Activated CD8-positive, alpha-beta memory T cell treated with anti-CD3 and anti-CD28 coated beads for 24 hours (primary cell): ENCODE data around the gene PKP4.
"Not testable (repeated sequence)": the region's sequence is repeated elsewhere in the genome, so short reads cannot be mapped to it uniquely, and the experiment has no call there.

ENCODE experiments used
- DNase-seq: peaks from one replicate; pipeline ENCODE4 v3.0.0-alpha.2; 2020

PKP4 gene

GRCh38 chr2:158456309-158457066, at the start of gene PKP4, which contains the start of gene CCDC148:
Gene PKP4 (plus strand): TSS chr2:158456952. CDS start chr2:158533185, 76,233 bp downstream.
Gene CCDC148 (minus strand): TSS chr2:158456753. CDS start chr2:158456439, 314 bp downstream.
- peak; percentile 91 for DNase-seq

GRCh38 chr2:158407031-158407430, 49.7 kb upstream of the PKP4 start:
- no peak for DNase-seq

GRCh38 chr2:158410132-158410531, 46.6 kb upstream of the PKP4 start:
- DNase-seq = no peak

- DNase-seq = no peak
These were observed 45.0 kb upstream of the PKP4 start for GRCh38 chr2:158411748-158412147.

GRCh38 chr2:158412206-158412605, 44.5 kb upstream of the PKP4 start:
- DNase-seq = no peak

GRCh38 chr2:158413581-158413980, 43.2 kb upstream of the PKP4 start:
- no peak for DNase-seq

GRCh38 chr2:158414538-158414937, 42.2 kb upstream of the PKP4 start:
- DNase-seq = no peak

- no peak for DNase-seq
These were observed 24.6 kb upstream of the PKP4 start for GRCh38 chr2:158432117-158432516.

- DNase-seq = not testable (repeated sequence)
These were observed 23.0 kb upstream of the PKP4 start for GRCh38 chr2:158433716-158434115.

GRCh38 chr2:158439062-158439461, 17.7 kb upstream of the PKP4 start:
- not testable (repeated sequence) for DNase-seq

GRCh38 chr2:158443606-158444005, 13.1 kb upstream of the PKP4 start:
- no peak for DNase-seq

GRCh38 chr2:158457092-158457825, 507 bp downstream of the PKP4 start:
- DNase-seq = peak; percentile 83

- no peak for DNase-seq
These were observed 1.3 kb downstream of the PKP4 start for GRCh38 chr2:158457826-158458616.

GRCh38 chr2:158458617-158458920, 1.8 kb downstream of the PKP4 start:
- no peak for DNase-seq

GRCh38 chr2:158459161-158460003, 2.6 kb downstream of the PKP4 start:
- DNase-seq = no peak

- no peak for DNase-seq
These were observed 4.0 kb downstream of the PKP4 start for GRCh38 chr2:158460632-158461297.

- DNase-seq = no peak
These were observed 6.8 kb downstream of the PKP4 start for GRCh38 chr2:158463496-158464095.

- no peak for DNase-seq
These were observed 7.9 kb downstream of the PKP4 start for GRCh38 chr2:158464426-158465281.

- DNase-seq = no peak
These were observed 10.5 kb downstream of the PKP4 start for GRCh38 chr2:158467248-158467647.

GRCh38 chr2:158472829-158473228, 16.1 kb downstream of the PKP4 start:
- not testable (repeated sequence) for DNase-seq

GRCh38 chr2:158473300-158473699, 16.5 kb downstream of the PKP4 start:
- DNase-seq = not testable (repeated sequence)
